HG02763 (cell line): ENCODE data around the gene SETD9.
A peak's percentile ranks its signal among the peaks of the same experiment; 100 is the strongest.

Experiments
- ATAC-seq: cut with Tn5 transposase; IDR thresholded peaks from one replicate; pipeline ENCODE4 v1.9.1; 2021; ENCODE audit warnings: mild to moderate bottlenecking, moderate library complexity; ENCODE audit not compliant: unreplicated experiment

Gene SETD9

DNA sequence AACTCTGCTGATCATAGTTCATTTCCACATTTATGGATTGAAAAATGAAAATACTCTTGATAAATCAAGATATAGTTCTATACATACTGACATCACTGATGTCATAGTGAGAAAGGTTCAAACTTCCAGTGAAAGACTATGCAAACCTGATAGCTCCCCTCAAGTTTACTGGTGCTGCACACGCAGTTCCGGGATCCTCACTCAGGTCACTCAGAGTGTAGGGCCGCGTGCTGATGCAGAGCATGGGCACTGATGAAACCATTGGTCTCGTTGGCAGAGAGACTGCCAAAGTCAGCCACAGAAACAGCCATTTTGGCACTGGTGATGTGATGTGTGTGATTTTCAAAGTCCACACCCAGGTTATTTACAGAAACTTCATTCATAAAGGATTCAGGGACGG lies 13.5 kb downstream of the SETD9 start:
- ATAC-seq: no peak

DNA sequence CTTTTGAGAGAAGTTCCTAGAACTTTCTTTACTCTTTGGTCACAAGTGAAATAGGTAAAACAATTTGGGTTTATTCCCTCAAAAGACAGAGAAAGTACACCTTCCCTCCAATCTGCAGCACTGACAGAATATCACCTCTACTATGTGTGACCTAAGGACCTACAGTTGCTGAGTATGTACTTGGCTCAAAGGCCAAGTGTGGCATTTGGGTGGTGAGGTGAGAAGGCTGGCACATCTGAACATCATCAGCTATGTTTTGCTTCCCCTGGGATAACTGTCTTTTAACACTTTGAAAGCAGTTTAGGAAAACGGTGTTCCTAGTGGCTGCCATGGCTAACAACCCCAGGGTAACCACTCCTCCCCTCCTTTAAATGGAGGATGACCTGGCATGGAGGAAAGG lies 24.9 kb downstream of the SETD9 start:
- no peak for ATAC-seq

DNA sequence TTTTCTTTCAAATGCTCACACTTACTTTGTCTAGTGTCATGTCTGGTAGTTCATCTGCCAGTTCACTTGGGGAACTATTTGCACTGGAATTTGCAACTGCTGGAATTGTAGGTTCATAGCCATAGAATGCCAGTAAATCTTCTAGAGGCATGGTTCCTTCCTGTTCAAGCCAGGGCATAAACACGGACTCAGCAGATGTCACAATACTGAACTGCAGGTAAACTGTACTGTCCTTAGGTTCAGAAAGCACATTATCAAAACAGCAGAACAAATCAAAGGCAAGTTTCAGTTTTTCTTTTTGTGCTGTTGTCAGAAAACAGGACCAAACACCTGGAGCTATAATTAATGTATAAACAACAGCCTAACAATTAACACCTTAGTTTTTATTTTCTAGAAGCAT lies 29.5 kb downstream of the SETD9 start:
- no peak for ATAC-seq

DNA sequence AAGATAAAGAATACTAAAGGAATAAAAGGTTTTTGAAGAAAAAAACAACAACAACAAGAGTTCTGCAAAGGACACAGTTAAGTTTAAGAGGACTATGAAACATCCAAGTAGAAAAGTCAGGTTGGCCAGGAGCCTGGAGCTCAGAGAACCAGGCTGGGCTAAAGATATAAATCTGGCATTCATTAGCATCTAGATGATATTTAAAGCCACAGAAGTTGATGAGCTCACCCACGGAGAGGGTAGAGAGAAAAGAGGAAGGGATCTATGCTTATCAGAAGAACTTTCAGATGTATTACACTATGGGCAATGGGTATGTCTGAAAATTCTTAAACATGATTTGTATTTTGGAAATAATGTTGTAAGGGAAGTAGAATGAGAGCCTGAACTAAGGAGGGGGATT lies 32.6 kb downstream of the SETD9 start:
- no peak for ATAC-seq

DNA sequence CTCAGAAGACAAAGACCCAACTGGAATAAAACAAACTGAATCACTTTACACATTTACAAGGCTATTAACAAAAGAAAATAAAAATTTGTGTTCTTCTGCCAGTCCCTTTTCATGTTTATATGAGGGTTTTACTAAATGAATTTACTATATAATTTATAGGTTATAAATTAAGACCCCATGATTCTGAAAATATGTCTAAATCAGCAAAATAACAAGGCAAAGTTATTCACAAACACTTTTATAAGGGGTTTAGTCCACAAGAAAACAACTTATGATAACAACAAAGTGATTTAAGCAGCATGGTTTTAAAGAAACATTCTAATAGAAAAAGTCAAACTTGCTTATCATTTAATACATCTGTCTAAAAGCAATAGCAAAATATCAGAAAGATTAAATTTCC lies 37.7 kb downstream of the SETD9 start:
- ATAC-seq: no peak

DNA sequence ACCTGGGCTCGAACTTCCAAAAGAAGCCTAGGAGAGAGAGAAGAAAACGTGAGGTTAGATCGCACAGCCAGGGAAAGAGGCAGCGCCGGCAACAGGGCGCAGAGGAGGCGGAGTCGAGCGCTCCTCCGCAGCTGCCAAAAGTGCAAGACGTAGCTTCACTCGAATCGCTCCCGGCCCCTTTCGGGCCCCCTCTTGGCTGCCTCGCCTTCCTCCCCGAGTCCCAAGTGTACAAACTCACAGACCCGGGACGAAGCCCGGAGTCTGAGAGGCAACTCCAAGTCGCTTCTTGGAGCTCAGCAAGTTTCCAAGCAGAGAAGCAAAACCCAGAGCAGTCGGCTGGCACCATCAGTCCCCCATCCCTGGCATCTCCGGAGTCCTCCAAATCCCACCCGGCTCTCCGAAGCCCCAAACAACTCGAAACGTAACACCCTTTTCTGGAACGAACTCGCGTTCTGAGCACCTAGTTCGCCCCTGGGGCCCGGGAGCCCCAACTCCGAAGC lies 41.3 kb downstream of the SETD9 start:
- no peak for ATAC-seq

DNA sequence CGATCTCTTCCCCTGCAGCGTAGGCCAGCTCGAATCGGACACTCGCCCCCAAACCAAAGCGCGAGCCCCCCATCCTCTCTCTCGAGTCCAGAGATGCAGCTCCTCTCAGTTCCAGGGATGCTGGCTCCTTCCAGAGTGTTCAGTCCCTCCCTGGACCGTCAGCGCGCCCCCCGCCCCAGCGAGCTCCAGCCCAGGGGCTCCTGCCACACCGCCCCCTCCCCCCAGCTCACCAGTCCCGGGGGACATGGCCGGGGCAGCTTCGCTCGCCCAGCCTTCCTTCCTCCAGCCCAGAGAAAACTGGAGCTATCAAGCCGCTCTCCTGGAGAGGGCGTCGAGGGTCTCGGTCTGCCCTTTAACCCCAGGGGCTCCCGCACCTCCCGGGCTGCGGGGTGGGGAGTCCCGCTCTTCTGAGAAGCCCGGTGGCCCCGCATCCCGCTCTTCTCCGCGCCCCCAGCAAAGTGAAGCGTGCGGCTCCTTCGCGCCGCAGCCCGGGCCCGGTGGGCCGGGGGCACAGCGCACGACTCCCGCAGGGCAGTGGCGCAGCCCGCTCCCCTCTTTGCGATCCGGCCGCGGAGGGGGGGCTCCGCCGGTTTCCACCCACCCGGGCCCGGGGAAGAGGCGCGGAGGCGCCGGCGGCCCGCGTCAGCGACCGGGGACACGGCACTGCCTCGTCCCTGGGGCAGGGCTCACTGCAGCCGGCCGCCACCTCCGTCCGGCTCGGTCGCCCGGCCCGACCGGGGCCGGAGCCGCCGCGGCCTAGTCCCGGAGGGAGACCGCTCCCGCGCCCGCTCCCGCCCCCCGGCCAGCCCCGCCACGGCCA lies 41.9 kb downstream of the SETD9 start:
- peak; percentile 39 for ATAC-seq

DNA sequence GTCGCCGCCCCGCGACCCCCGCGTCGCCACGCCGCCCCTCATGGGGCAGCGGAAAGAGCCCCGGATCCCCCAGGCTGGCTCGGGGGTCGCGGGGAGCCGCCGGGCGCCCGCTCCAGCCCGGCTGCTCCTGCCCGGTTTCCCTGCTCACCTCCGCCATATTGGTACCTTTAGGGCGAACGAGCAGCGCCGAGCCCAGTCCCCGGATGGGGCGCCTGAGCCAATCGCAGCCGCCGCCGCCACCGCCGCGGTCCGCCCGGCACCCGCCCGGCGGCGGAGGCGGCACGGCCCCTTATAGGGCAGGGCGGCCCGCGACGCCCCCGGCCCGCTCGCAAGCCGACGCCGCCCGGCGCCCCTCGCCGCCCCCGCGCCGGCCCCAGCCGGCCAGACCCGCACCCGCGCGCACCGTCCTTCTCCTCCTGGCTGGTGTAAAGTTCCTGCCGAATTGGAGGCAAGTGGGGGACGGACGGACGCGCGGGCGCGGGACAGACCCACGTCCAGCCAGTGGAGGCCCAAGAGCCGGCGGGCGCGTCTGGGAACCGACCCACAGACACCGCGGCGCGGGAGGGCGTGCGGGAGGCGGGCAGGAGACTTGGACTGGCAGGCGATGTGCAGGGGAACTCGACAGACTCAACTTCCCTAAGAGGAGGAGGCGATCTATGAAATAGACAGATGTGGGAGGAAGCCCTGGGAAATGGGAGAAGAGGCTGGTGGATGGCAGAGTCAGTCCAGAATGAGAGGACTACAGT lies 42.7 kb downstream of the SETD9 start, which contains the start of gene MIER3:
Gene MIER3 (minus strand): TSS at position 178 of the 746 bp plus-strand sequence. CDS start 21 bp downstream, at position 157.
- peak; percentile 92 for ATAC-seq

DNA sequence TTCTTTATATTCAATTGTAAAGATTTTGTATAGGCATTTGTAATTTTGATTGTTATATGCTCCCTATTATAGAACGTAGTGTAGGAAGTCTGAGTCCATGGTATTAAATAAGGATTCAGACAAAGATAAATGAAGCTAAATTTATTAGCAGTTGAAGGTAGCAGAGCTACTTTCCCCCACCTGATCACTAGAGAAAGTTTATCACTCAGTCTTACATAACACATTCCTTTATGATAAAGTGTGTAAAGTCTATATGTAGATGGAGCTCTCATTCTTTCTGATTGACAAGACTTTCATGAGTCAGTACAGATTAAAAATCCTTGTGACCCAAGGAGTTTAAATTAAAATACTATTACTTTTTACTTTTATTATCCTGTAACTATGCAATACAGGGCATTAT lies 44.9 kb downstream of the SETD9 start:
- no peak for ATAC-seq

DNA sequence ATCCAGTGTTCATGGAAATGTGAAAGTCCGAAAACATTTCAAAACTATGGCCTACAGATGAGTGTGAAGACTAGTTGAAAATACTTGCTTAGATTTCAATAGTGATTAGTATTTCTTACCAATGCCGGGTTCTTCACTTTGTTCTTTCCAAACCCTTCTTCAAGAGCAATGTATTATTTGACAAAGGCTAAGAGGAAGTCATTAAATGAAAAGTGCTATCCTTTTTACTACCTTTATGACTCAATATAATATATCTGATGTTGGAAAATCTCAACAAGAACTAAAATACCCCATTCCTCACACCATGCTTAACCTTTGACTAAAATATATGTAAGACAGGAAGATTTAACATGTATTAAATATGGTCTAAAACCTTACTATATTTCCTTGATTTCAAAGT lies 49.2 kb downstream of the SETD9 start:
- no peak for ATAC-seq

DNA sequence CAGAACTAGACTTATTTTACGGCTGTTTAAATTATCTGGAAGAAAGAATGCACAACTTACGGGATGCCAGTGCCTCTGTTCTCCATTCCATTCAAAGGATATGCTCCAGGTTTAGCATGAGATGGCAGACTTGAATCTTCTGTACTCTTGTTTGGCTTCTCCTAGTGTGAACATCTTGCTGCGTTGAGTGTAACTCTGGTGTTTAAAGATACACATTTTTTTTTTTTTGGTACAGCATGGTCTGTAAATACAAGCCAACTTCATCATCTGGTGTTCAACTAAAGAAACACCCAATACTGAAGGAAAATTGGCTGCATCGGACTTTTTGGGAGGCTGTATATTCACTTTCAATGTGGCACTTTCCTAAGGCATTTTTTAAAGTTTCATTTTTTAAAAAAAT lies 49.9 kb downstream of the SETD9 start:
- no peak for ATAC-seq

DNA sequence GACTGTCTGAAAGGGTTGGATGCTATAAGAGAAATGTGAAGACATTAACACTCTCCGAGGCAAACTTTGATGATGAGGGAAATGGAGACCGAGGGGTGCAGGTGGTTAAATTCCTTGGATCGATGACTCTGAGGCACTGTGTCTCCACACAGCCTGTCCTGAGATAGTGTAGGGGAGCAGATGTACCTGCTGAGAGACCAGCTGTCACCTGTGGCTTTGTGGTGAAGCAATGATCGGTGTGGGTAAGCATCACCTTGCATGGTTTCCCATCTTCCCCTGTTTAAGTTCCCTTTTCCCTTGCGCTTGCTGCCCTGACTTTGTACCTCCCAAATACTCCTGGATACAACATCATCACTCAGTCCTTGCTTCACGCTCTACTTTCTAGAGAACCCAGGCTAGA lies 52.4 kb downstream of the SETD9 start:
- no peak for ATAC-seq

DNA sequence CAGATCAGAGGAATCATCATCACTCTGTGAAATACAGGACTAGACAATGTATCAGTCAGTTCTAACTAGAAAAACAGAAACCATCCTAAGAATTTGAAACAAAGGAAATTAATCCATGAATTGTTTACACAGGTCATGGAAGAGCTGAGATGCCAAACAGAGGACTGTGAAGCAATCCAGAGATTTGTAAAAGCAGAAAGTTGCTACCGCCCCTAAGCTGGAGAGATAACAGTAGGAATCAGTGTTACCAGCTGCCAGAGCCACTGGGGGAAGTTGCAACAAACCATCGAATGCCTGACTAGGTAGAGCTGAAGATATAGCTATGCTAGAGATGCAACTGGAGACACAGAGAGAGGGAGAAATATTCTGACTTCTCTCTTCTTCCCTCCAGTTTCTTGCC lies 52.9 kb downstream of the SETD9 start:
- no peak for ATAC-seq

DNA sequence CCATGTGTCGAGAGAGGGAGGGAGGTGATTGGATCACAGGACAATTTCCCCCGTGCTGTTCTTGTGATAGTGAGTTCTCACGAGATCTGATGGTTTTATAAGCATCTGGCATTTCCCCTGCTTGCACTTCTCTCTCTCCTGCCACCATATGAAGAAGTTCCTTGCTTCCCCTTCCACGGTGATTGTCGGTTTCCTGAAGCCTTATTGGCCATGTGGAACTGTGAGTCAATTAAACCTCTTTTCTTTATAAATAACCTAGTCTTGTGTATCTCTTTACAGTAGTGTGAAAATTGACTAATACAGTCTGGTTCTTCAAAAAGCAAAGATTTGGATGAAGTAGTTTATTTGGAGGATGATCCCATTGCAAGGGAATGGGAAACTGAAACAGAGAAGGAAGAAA lies 53.9 kb downstream of the SETD9 start:
- ATAC-seq: no peak

DNA sequence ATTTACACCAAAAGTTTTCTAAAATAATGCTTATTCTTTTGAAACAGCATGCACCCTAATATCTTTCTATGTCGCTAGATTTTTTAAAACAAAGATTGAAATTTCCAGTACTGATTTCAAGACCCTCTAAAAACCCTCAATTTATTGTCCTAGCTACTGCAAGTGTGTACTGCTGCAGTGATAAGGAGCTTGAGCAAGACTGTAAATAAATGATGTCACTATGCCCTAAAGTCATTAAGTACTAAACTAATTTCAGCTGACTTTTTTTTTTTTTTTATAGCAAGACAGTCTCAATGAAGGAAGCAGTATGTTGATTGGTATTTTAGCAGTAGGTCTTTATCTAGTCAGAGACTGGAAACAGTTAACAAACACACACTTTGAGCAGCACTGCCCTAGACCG lies 54.8 kb downstream of the SETD9 start:
- no peak for ATAC-seq
